ENCODE measurements around the gene KHDC4. TPM values are rescaled to one million over a fixed set of nuclear protein-coding genes. Genes with fewer than 3 reads are reported as not detected.
A peak's percentile ranks its signal among the peaks of the same experiment; 100 is the strongest.

Gene KHDC4
- total and polyA plus RNA-seq, 9 of the 15 experiments (the other 6 are each of a cell fraction or from before 2014, with no cell fraction given) = 12.1 to 185 (median 65.6) TPM

GRCh38 chr1:155934097-155934935 is at the start of gene KHDC4 (continued):
- TF ChIP-seq LCOR (CRISPR knock-in tag; IDR thresholded peaks at IDR 0.05) = peak; percentile 76
- peak; percentile 16; the same call in 1 of the 2 replicates for TF ChIP-seq DEAF1 (CRISPR knock-in tag; IDR thresholded peaks at IDR 0.05)
- TF ChIP-seq JUNB (CRISPR knock-in tag; conservative IDR thresholded peaks at IDR 0.05) = no peak
- no peak for TF ChIP-seq PYGO2 (tag; IDR thresholded peaks at IDR 0.05)
- TF ChIP-seq, protein P1, sequence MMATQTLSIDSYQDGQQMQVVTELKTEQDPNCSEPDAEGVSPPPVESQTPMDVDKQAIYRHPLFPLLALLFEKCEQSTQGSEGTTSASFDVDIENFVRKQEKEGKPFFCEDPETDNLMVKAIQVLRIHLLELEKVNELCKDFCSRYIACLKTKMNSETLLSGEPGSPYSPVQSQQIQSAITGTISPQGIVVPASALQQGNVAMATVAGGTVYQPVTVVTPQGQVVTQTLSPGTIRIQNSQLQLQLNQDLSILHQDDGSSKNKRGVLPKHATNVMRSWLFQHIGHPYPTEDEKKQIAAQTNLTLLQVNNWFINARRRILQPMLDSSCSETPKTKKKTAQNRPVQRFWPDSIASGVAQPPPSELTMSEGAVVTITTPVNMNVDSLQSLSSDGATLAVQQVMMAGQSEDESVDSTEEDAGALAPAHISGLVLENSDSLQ (IDR thresholded peaks at IDR 0.05) = peak; percentile 99
- peak; percentile 96 for TF ChIP-seq TBP (optimal IDR thresholded peaks at IDR 0.05; ENCODE audit: low read depth, low read length)
- no peak for TF ChIP-seq MXI1 (IDR thresholded peaks at IDR 0.05; ENCODE audit: low read depth, low read length)
- peak; percentile 100 for TF ChIP-seq SUPT5H (IDR thresholded peaks at IDR 0.05)
- peak; percentile 22; the same call in 1 of the 2 replicates for TF ChIP-seq NCOR1 (IDR thresholded peaks at IDR 0.05)
- peak; percentile 96 for TF ChIP-seq BRD4 (IDR thresholded peaks at IDR 0.05)
- TF ChIP-seq, protein P2, sequence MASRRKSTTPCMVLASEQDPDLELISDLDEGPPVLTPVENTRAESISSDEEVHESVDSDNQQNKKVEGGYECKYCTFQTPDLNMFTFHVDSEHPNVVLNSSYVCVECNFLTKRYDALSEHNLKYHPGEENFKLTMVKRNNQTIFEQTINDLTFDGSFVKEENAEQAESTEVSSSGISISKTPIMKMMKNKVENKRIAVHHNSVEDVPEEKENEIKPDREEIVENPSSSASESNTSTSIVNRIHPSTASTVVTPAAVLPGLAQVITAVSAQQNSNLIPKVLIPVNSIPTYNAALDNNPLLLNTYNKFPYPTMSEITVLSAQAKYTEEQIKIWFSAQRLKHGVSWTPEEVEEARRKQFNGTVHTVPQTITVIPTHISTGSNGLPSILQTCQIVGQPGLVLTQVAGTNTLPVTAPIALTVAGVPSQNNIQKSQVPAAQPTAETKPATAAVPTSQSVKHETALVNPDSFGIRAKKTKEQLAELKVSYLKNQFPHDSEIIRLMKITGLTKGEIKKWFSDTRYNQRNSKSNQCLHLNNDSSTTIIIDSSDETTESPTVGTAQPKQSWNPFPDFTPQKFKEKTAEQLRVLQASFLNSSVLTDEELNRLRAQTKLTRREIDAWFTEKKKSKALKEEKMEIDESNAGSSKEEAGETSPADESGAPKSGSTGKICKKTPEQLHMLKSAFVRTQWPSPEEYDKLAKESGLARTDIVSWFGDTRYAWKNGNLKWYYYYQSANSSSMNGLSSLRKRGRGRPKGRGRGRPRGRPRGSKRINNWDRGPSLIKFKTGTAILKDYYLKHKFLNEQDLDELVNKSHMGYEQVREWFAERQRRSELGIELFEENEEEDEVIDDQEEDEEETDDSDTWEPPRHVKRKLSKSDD (conservative IDR thresholded peaks at IDR 0.05; ENCODE audit: low read length) = no peak
- TF ChIP-seq TOE1 (IDR thresholded peaks at IDR 0.05; ENCODE audit: borderline replicate concordance) = peak; percentile 67; the same call in 1 of the 2 replicates
- TF ChIP-seq TOE1 (CRISPR knock-in tag; IDR thresholded peaks at IDR 0.05; ENCODE audit: borderline replicate concordance, low read depth) = no peak
- peak; percentile 45; the same call in 1 of the 2 replicates for TF ChIP-seq CC2D1A (IDR thresholded peaks at IDR 0.05)
- peak; percentile 92 for TF ChIP-seq ZNF766 (CRISPR knock-in tag; conservative IDR thresholded peaks at IDR 0.05)
- no peak for TF ChIP-seq ADNP (tag; IDR thresholded peaks at IDR 0.05)
- TF ChIP-seq, protein P3, sequence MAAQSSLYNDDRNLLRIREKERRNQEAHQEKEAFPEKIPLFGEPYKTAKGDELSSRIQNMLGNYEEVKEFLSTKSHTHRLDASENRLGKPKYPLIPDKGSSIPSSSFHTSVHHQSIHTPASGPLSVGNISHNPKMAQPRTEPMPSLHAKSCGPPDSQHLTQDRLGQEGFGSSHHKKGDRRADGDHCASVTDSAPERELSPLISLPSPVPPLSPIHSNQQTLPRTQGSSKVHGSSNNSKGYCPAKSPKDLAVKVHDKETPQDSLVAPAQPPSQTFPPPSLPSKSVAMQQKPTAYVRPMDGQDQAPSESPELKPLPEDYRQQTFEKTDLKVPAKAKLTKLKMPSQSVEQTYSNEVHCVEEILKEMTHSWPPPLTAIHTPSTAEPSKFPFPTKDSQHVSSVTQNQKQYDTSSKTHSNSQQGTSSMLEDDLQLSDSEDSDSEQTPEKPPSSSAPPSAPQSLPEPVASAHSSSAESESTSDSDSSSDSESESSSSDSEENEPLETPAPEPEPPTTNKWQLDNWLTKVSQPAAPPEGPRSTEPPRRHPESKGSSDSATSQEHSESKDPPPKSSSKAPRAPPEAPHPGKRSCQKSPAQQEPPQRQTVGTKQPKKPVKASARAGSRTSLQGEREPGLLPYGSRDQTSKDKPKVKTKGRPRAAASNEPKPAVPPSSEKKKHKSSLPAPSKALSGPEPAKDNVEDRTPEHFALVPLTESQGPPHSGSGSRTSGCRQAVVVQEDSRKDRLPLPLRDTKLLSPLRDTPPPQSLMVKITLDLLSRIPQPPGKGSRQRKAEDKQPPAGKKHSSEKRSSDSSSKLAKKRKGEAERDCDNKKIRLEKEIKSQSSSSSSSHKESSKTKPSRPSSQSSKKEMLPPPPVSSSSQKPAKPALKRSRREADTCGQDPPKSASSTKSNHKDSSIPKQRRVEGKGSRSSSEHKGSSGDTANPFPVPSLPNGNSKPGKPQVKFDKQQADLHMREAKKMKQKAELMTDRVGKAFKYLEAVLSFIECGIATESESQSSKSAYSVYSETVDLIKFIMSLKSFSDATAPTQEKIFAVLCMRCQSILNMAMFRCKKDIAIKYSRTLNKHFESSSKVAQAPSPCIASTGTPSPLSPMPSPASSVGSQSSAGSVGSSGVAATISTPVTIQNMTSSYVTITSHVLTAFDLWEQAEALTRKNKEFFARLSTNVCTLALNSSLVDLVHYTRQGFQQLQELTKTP (IDR thresholded peaks at IDR 0.05; ENCODE audit: low read depth in 1 of 2, partially characterized antibody in 2 of 2) = peak; percentile 10 to 32
- peak; percentile 82 to 84 for TF ChIP-seq FOXK2 (conservative IDR thresholded peaks at IDR 0.05 in 1 of 2, IDR thresholded peaks at IDR 0.05 in 1 of 2; ENCODE audit: low read depth in 2 of 2)
- TF ChIP-seq MAFG (tag; conservative IDR thresholded peaks at IDR 0.05) = peak; percentile 77

All from K562 (cell line).